ENCODE data around the gene TADA2B. TPM values are rescaled to one million over a fixed set of nuclear protein-coding genes. Genes with fewer than 3 reads are reported as not detected.

Gene TADA2B
- total and polyA plus RNA-seq, 12 donors: 15.4 to 40.8 (median 30.0) TPM

GRCh38 chr4:7042503-7043283, 479 bp upstream of the TADA2B start:
- Histone ChIP-seq H3K27ac (peak overlapping the region; percentile 48 to 83 (median 76)), H3K9me3 (no peaks in the 10 kb centered on the region), H3K36me3 (peaks cover 0 to 3% (median 0%) of the 10 kb centered on the region in 9 donors), H3K27me3 (no peaks in the 10 kb centered on the region), H3K4me1 (peaks cover 21 to 53% (median 49%) of the 10 kb centered on the region in 9 donors), H3K4me3 (peak overlapping the region; percentile 57 to 96 (median 82))
- ATAC-seq (peak; percentile 94 to 97 (median 97)), DNase-seq (peak; percentile 96 to 98)
- TF ChIP-seq CTCF (IDR thresholded peaks at IDR 0.05): peak in 8 of 9 donors; percentile 28 to 57 (median 44)
- 0 to 1% methylated on average over 77 to 90 of the region's 90 CpGs for WGBS, 2 donors
- intact Hi-C loops (cut with DNase I): loop anchor here in 5 of 10 donors (1.0 to 10.0 kb wide), 7 partner anchors 26 to 328 kb away; partner anchors contain the start of genes BLOC1S4 (in 2 of the 5), GRPEL1 (in 1 of the 5) and TBC1D14 (in 1 of the 5)

GRCh38 chr4:7044137-7044930, 1.2 kb downstream of the TADA2B start:
- H3K9me3 ChIP-seq: no peaks in the 10 kb centered on the region
- H3K27ac ChIP-seq: peak overlapping the region; percentile 86 to 96 (median 94)
- H3K4me1 ChIP-seq: peaks cover 23 to 64% (median 52%) of the 10 kb centered on the region in 9 donors
- peaks cover 0 to 5% (median 0%) of the 10 kb centered on the region in 9 donors for H3K36me3 ChIP-seq
- DNase-seq (no peak), ATAC-seq (peak in 2 of 8 donors; percentile 23 to 40)
- no peaks in the 10 kb centered on the region for H3K27me3 ChIP-seq
- TF ChIP-seq CTCF (IDR thresholded peaks at IDR 0.05): no peak
- intact Hi-C loops (cut with DNase I): loop anchor here in 6 of 10 donors (1.0 to 10.0 kb wide), 5 partner anchors 22 to 330 kb away; partner anchors contain the start of gene BLOC1S4 (in 2 of the 6)
- H3K4me3 ChIP-seq: peak overlapping the region; percentile 83 to 100 (median 99)
- WGBS, 2 donors: 11 to 13% methylated on average over 29 of the region's 29 CpGs

- DNase-seq: no peak
- intact Hi-C loops (cut with DNase I): loop anchor here in 5 of 10 donors (2.0 to 10.0 kb wide), 3 partner anchors 21 to 331 kb away; partner anchors contain the start of gene BLOC1S4 (in 2 of the 5)
- H3K9me3 ChIP-seq: no peaks in the 10 kb centered on the region
- no peak for ATAC-seq
- H3K4me1 ChIP-seq: peaks cover 25 to 76% (median 65%) of the 10 kb centered on the region in 9 donors
- H3K27ac ChIP-seq: no peak overlapping the region
- no peak for TF ChIP-seq CTCF (IDR thresholded peaks at IDR 0.05)
- WGBS, 2 donors: 78 to 84% methylated on average over 8 of the region's 8 CpGs
- peak overlapping the region in 4 of 10 donors; percentile 2 to 100 (median 96) for H3K4me3 ChIP-seq
- H3K27me3 ChIP-seq: no peaks in the 10 kb centered on the region
- peaks cover 0 to 7% (median 0%) of the 10 kb centered on the region in 9 donors for H3K36me3 ChIP-seq
These were observed 2.4 kb downstream of the TADA2B start for GRCh38 chr4:7045553-7045952.

All from heart right ventricle (tissue), 16 donors.